Karpas-422 (cell line): Measurements from ENCODE around the gene BRICD5. TPM values are rescaled to one million over a fixed set of nuclear protein-coding genes. Genes with fewer than 3 reads are reported as not detected.

Experiments
- DNase-seq: peaks from one replicate; pipeline ENCODE4 v3.0.0-alpha.2; 2015
- H2AFZ ChIP-seq: fragments of 200-600 bp; sonication (generic); 2 replicates; pipeline ENCODE4 v1.6.1; 2014; ENCODE audit warnings: antibody characterized with exemption, low read length, mixed read lengths
- H3K27ac ChIP-seq: fragments of 200-600 bp; sonication (generic); 2 replicates; pipeline ENCODE4 v1.5.1; 2014; ENCODE audit warnings: mild to moderate bottlenecking, low read length, moderate library complexity
- H3K27me3 ChIP-seq: fragments of 200-600 bp; sonication (generic); 2 replicates; pipeline ENCODE4 v1.6.1; 2014; ENCODE audit warnings: low read length, mixed read lengths
- H3K36me3 ChIP-seq: fragments of 200-600 bp; sonication (generic); 2 replicates; pipeline ENCODE4 v1.6.1; 2014; ENCODE audit warnings: low read length, mixed read lengths; ENCODE audit not compliant: insufficient read depth
- H3K4me1 ChIP-seq: fragments of 200-600 bp; sonication (generic); 2 replicates; pipeline ENCODE4 v1.6.1; 2014; ENCODE audit warnings: mild to moderate bottlenecking, low read length, mixed read lengths
- H3K4me2 ChIP-seq: fragments of 200-600 bp; sonication (generic); 2 replicates; pipeline ENCODE4 v1.6.1; 2014; ENCODE audit warnings: low read length, low read depth, mild to moderate bottlenecking; ENCODE audit not compliant: poor library complexity, severe bottlenecking
- H3K4me3 ChIP-seq: fragments of 200-600 bp; sonication (generic); 2 replicates; pipeline ENCODE4 v1.5.1; 2014; ENCODE audit warnings: mild to moderate bottlenecking, antibody characterized with exemption, low read length, mixed read lengths
- H3K79me2 ChIP-seq: fragments of 200-600 bp; sonication (generic); 2 replicates; pipeline ENCODE4 v1.6.1; 2014; ENCODE audit warnings: mild to moderate bottlenecking, low read length, mixed read lengths
- H3K9ac ChIP-seq: fragments of 200-600 bp; sonication (generic); 2 replicates; pipeline ENCODE4 v1.6.0; 2014; ENCODE audit warnings: low read length
- H3K9me2 ChIP-seq: fragments of 200-600 bp; sonication (generic), shearing (Covaris generic); replicated peaks from 2 replicates; pipeline ENCODE4 v1.6.0; 2014; ENCODE audit warnings: mild to moderate bottlenecking, low read length, moderate library complexity; ENCODE audit not compliant: insufficient read depth
- H3K9me3 ChIP-seq: fragments of 300-700, 200-600 bp; sonication (generic); 2 replicates; pipeline ENCODE4 v1.6.1; 2014; ENCODE audit warnings: low read length, mixed read lengths
- H4K20me1 ChIP-seq: fragments of 200-600 bp; sonication (generic); 2 replicates; pipeline ENCODE4 v1.6.1; 2014; ENCODE audit warnings: mild to moderate bottlenecking, antibody characterized with exemption, low read length, low read depth; ENCODE audit not compliant: insufficient read depth
- total RNA-seq: library from RNA; depleted of rRNA; stranded (reverse); fragments of >200 nt; shearing (Covaris generic); gene quantifications from 2 replicates; pipeline ENCODE4 v1.2.3, GENCODE V29; 2014; ENCODE audit warnings: low replicate concordance

Gene BRICD5
- total RNA-seq, 1 experiment from 2014 or later: 3.7 TPM

DNA sequence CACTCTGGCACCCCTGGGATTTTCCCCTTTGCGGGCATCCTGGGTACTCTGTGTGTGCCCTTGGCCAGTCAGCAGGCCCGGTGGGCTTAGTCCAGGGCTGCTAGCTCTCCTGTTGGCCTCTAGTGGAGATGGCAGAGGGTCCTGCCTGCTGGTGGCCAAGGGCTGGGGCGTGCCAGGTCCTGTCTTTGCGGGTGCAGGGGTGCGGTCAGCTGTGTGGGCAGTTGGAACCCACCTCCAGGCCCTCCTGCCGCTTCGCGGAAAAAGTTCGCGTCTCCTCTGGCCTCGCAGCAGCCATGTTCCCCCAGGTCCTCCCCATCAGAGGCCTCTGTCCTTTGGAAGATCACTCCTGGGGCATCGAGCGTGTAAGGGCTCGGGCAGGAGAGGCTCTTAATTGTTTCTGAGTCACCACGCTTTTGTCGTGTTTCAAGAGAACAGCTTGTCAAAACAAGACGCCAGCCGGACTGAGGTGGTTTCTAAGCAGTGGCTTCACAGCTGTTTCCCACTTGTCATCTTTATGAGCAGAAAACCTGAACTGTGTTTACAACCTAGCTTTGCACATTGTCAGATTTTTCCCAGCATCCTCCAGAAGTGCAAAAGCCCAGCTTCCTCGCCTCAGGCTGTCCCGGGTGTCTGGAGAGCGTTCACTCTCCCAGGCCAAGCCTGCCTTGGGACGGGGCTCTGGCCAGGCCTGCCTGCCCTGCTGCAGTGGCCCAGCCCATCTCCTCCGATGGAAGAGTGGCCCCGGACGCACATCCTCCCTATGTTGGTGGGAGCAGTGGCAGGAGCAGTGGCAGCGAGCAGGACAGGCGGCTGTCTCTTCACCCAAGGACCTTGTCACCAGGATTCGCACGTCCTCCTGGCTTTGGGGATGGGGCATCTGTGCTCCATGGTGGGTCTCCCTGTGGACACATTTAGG is 20.6 kb upstream of the BRICD5 start:
- Histone ChIP-seq H3K9me3 (no peaks in the 10 kb centered on the region), H3K27ac (no peak overlapping the region), H3K4me1 (no peaks in the 10 kb centered on the region), H3K4me3 (no peak overlapping the region), H3K36me3 (no peaks in the 10 kb centered on the region; the same call in 1 of the 2 replicates), H3K27me3 (no peaks in the 10 kb centered on the region), H4K20me1 (0 out of 2 replicates have a peak, but pooled peaks cover 17% of the 10 kb centered on the region), H3K79me2 (peaks cover 18% of the 10 kb centered on the region), H3K4me2 (no peak overlapping the region), H2AFZ (no peak overlapping the region), H3K9ac (no peak overlapping the region), H3K9me2 (no peaks in the 10 kb centered on the region)
- DNase-seq: no peak

DNA sequence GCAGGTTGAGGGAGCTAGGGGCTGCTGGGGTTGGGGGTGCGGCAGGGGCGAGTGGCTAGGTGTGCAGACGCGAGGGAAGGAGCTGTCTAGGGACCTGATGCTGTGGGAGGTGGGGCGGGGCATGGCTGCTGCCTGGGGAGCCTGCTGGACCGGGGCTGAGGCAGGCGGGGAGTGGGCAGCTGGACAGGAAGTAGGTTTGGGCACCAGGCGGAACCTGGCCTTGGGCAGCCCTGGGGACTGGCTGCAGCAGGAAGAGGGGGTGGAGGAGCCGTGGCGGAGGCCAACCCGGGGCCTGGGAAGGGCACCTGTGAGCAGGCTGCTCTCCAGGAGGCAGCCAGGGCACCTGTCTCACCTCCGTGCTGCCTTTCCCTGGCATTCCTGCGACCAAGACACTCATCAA is 19.7 kb upstream of the BRICD5 start:
- H3K36me3 ChIP-seq: no peaks in the 10 kb centered on the region; the same call in 1 of the 2 replicates
- H4K20me1 ChIP-seq: 0 out of 2 replicates have a peak, but pooled peaks cover 19% of the 10 kb centered on the region
- H3K27me3 ChIP-seq: no peaks in the 10 kb centered on the region
- no peaks in the 10 kb centered on the region for H3K9me3 ChIP-seq
- H3K4me1 ChIP-seq: no peaks in the 10 kb centered on the region; the same call in 1 of the 2 replicates
- H3K9me2 ChIP-seq: no peaks in the 10 kb centered on the region
- H3K27ac ChIP-seq: no peak overlapping the region
- no peak overlapping the region for H3K9ac ChIP-seq
- no peak overlapping the region for H3K4me2 ChIP-seq
- no peak overlapping the region for H2AFZ ChIP-seq
- DNase-seq: no peak
- H3K4me3 ChIP-seq: no peak overlapping the region
- H3K79me2 ChIP-seq: peaks cover 27% of the 10 kb centered on the region

DNA sequence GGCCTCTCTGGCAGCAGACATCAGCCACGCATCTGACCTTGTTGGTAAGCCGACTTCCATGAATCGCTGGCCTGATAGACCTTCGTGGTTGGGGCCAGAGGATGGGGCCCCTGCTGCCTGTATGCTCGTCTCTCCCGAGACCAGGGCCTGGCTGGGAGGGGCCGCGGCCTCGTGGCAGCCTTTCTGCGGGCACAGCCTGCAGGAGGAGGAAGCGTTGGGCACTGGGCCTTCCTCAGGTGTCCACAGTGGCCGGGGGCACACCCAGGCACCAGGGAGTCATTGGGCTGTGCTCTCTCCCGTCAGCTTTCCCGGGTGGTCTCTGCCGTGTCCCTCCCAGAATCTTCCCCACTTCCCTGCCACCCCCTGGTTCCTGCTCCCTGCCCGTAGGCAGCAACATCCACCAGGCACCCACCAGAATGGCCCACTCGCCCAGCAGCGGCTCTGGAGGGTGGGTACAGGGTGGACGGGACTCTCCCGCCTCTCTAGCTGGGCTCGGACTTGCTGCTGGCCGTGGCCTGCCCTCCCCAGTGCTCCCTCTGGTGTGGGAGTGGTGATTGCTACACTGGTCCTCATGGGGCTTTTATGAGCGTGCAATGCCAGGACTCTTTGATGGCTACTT is 19.1 kb upstream of the BRICD5 start:
- H3K4me1 ChIP-seq: peaks cover 6% of the 10 kb centered on the region

GRCh38 chr16:2229091-2229490 is 18.4 kb upstream of the BRICD5 start:
- Histone ChIP-seq H3K9me2 (no peaks in the 10 kb centered on the region), H2AFZ (no peak overlapping the region), H3K9me3 (no peaks in the 10 kb centered on the region), H3K27me3 (no peaks in the 10 kb centered on the region), H3K4me2 (no peak overlapping the region), H3K9ac (no peak overlapping the region), H3K4me3 (no peak overlapping the region), H4K20me1 (peaks cover 22% of the 10 kb centered on the region; the same call in 1 of the 2 replicates), H3K36me3 (no peaks in the 10 kb centered on the region; the same call in 1 of the 2 replicates), H3K4me1 (peaks cover 6% of the 10 kb centered on the region), H3K79me2 (peaks cover 40% of the 10 kb centered on the region), H3K27ac (no peak overlapping the region)
- DNase-seq: no peak

More for the DNA sequence above, 19.1 kb upstream of the BRICD5 start:
- Histone ChIP-seq H3K4me3 (no peak overlapping the region), H3K9ac (no peak overlapping the region), H3K9me3 (no peaks in the 10 kb centered on the region), H3K27me3 (no peaks in the 10 kb centered on the region), H3K4me2 (no peak overlapping the region), H4K20me1 (0 out of 2 replicates have a peak, but pooled peaks cover 19% of the 10 kb centered on the region), H3K36me3 (no peaks in the 10 kb centered on the region; the same call in 1 of the 2 replicates), H2AFZ (no peak overlapping the region), H3K79me2 (peaks cover 34% of the 10 kb centered on the region), H3K27ac (no peak overlapping the region), H3K9me2 (no peaks in the 10 kb centered on the region)
- no peak for DNase-seq

DNA sequence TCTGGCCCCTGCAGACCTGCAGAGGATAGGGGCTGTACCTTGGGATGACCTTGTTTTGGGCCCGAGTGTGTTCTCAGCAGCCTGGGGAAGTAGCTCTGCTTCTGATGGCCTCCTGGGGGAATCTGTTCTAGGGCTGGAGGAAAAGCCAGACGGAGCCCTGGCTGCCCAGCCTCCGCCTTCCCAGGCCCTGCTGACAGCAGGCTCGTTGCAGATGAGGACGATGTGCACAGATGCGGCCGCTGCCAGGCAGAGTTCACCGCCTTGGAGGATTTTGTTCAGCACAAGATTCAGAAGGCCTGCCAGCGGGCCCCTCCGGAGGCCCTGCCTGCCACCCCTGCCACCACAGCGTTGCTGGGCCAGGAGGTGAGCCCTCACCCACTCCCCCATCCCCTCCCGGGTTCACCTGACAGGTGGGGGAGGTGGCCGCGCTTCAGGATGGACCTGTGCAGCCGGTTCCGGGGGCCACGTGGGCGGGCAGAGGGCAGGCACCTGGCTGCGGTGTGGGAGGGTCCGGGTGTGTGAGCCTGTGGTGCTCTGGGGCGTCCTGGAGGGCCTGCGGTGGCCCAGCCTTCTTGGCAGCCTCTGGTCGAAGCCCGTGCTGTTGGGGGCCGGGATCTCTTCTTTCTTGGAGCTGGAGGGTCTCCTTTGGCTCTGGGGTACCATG is 17.6 kb upstream of the BRICD5 start:
- Histone ChIP-seq H3K4me3 (no peak overlapping the region), H3K27me3 (no peaks in the 10 kb centered on the region), H3K36me3 (no peaks in the 10 kb centered on the region), H3K27ac (no peak overlapping the region), H3K9ac (no peak overlapping the region), H3K9me3 (no peaks in the 10 kb centered on the region), H3K4me2 (no peak overlapping the region), H3K9me2 (no peaks in the 10 kb centered on the region), H3K79me2 (peaks cover 46% of the 10 kb centered on the region), H2AFZ (no peak overlapping the region), H3K4me1 (peaks cover 6% of the 10 kb centered on the region), H4K20me1 (peaks cover 24% of the 10 kb centered on the region; the same call in 1 of the 2 replicates)
- no peak for DNase-seq

GRCh38 chr16:2226918-2227317 is 16.3 kb upstream of the BRICD5 start:
- H3K4me1 ChIP-seq: peaks cover 9% of the 10 kb centered on the region
- H3K27me3 ChIP-seq: no peaks in the 10 kb centered on the region
- H3K36me3 ChIP-seq: no peaks in the 10 kb centered on the region
- H3K9me2 ChIP-seq: no peaks in the 10 kb centered on the region
- no peaks in the 10 kb centered on the region for H3K9me3 ChIP-seq
- H3K27ac ChIP-seq: no peak overlapping the region
- H3K9ac ChIP-seq: no peak overlapping the region
- H2AFZ ChIP-seq: no peak overlapping the region
- peaks cover 46% of the 10 kb centered on the region for H3K79me2 ChIP-seq
- H3K4me3 ChIP-seq: no peak overlapping the region
- no peak for DNase-seq
- H3K4me2 ChIP-seq: no peak overlapping the region
- peaks cover 21% of the 10 kb centered on the region; the same call in 1 of the 2 replicates for H4K20me1 ChIP-seq

- Histone ChIP-seq H3K4me2 (no peak overlapping the region), H4K20me1 (peaks cover 21% of the 10 kb centered on the region; the same call in 1 of the 2 replicates), H2AFZ (no peak overlapping the region), H3K79me2 (peaks cover 46% of the 10 kb centered on the region), H3K27me3 (no peaks in the 10 kb centered on the region), H3K27ac (no peak overlapping the region), H3K4me1 (peaks cover 9% of the 10 kb centered on the region), H3K9me2 (no peaks in the 10 kb centered on the region), H3K9ac (no peak overlapping the region), H3K9me3 (no peaks in the 10 kb centered on the region), H3K36me3 (no peaks in the 10 kb centered on the region), H3K4me3 (no peak overlapping the region)
- DNase-seq: no peak
Measured at GRCh38 chr16:2226245-2226793, 15.7 kb upstream of the BRICD5 start.
